ENCODE measurements around the gene FAR2.
A peak's percentile ranks its signal among the peaks of the same experiment; 100 is the strongest.
"Not testable (repeated sequence)": the region's sequence is repeated elsewhere in the genome, so short reads cannot be mapped to it uniquely, and the experiment has no call there.

The FAR2 gene

DNA sequence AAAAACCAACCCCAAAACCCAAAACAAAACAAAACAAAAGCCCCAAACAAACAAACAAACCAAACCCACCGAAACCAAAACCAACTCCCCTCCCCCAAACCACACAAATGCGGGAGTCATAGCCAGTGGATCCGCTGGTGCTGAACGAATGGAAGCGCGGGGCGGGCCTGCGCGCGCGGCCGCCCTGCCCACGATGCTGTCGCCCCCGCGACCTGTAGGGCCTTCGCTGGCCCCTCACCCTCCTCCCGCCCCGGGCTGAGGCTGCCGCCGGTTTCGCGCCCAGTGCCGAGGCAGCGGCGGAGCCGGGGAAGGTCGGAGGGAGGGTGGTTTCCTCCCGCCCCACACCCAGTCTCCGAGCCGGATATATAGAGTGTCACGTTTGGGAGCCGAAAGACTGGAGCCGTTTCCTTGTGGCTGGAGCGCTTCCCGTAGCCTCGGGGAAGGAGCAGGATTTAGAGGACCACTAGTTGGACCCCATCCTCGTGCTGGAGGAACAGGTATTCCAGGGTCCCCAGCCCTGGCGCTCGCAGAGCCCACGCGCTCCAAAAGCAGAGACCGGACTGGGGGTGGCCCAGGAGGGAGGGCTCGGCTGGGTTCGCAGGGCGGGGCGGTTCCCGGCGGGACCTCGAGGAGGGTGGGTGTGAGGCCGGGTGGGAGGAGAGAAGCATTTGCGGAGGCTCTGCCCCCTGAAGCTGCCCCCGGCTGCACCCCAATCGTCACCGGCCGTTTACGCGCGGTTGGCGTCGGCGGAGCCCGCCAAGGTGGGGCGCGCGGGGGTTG is at the start of gene FAR2:
Gene FAR2, plus strand, starts transcription at position 368 of the 780 bp plus-strand sequence. CDS start 121,172 bp downstream, outside the sequence.
- peak in 3 of 4 experiments; percentile 10 to 18 (median 15) for DNase-seq

DNA sequence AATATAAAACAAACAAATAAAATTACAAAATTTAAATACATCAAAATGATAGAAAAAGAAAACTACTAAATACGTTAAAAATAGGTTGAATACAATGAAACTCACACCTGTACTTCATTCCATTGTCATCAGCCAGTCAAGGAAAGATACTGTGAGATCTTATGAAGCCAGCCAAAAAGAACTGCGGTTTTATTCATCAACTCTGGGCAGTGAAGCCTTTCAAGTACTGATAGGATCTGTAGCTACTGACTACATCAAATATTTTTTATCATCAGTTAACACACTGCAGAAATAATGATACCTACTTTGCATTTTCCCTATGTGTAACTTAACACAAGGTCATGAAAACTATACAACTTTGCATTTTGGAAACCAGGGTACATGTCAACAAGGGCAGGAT is 46.3 kb upstream of the FAR2 start:
- no peak for DNase-seq

DNA sequence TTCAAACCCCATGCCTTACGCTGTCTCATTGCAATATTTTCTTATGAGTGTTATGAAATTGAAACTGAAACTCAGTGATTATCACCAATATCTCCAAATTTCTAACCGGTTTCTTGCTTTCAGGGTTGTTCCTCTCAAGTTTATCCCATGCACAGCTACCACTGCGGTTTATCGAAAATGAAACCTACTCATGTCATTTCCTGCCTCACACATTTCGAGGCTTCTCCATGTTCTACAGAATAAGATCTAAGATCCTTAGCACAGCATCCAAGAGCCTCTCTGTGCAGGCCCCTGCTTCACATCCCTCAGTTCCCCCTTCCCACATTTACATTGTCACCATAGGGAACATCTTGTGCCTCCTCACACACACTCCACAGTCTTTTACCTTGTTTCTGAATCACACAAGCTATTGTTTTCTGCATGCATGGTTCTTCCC is 45.5 kb upstream of the FAR2 start:
- DNase-seq = peak in 1 of 4 experiments; percentile 2

DNA sequence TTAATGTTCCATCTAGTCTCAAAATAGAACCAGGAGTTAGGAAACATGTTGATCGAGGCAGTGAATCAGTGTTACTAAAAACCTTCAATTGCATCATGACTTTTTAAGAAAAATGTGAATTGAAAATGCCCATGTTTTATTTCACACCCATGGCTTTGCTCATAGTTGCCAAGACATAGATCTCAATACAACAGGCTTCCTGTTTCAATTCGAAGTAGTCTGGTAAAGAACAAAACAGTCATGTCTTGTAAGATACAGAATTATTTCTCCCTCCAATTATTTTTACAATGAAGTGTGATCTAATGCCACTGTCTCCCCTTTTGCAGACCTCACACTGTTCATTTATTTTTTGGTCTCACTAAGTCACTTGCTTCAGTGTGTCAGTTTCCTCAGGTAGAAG is 44.6 kb upstream of the FAR2 start:
- no peak for DNase-seq

GRCh38 chr12:29110506-29111442 is 38.3 kb upstream of the FAR2 start:
- DNase-seq = no peak

GRCh38 chr12:29113101-29113500 is 36.0 kb upstream of the FAR2 start:
- DNase-seq = no peak

GRCh38 chr12:29116414-29116813 is 32.7 kb upstream of the FAR2 start:
- DNase-seq = no peak

DNA sequence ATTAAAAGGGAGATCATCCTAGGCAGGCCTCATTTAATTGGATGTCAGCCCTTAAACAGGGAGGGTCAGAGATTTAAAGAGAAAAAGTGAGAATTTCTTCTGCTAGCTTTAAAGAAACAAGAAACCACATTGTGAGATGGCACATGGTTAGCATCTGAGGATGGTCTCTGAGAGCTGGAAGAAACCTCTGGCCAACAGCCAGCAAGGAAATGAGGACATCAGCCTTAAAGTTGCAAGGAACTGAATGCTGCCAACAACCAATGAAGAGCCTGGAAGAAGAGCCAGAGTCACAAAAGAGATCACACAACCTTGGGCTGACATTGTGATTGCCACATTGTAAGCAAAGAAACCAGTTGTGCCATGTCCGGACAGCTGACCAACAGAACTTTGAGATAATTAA is 17.5 kb upstream of the FAR2 start:
- no peak for DNase-seq

- no peak for DNase-seq
Measured at GRCh38 chr12:29132316-29132715, 16.8 kb upstream of the FAR2 start.

DNA sequence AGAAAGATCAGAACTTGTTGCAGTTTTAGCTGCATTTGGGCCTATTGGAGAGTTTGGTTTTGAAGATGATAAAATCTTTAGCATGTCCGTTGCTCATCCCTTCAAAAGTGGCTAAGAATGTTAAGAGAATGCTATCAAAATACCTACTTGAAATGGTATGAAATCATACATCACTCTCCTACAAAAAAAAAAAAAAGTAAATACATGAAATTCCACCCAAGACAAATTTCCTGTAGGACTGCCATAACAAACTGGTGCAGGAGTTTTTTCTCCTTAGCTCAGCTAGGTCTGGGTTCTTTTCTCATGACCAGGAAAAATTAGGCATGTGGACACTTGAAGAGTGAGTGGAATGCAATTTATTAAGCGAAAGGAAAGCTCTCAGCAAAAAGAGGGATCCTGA is 15.9 kb upstream of the FAR2 start:
- DNase-seq = no peak

GRCh38 chr12:29133680-29134079 is 15.4 kb upstream of the FAR2 start:
- no peak for DNase-seq

DNA sequence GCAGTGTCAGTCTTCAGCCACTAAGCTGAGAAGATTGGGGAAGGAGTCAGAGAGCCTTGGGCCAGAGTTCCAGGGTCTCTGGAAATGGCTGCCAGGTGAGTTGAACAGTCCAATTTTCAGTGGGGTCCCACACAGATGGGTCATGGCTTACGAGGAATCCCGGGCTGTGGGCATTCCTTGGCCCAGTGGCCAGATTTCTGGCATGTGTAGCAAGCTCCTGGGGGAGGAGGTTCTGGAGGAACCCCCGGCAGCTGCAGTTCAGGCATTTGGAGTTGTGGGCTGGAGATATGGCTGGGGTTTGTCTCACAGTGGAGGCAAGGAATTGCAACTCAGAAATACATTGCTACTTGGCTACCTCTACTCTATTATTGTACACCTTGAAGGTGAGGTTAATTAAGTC is 10.8 kb upstream of the FAR2 start:
- not testable (repeated sequence) for DNase-seq

GRCh38 chr12:29138855-29139254 is 10.2 kb upstream of the FAR2 start:
- DNase-seq = not testable (repeated sequence)

- DNase-seq = no peak
Measured at GRCh38 chr12:29145372-29146170, 3.5 kb upstream of the FAR2 start.

- DNase-seq = no peak
Measured at GRCh38 chr12:29146196-29146595, 2.9 kb upstream of the FAR2 start.

- no peak for DNase-seq
Measured at GRCh38 chr12:29147731-29148595, 1.1 kb upstream of the FAR2 start.

- no peak for DNase-seq
Measured at GRCh38 chr12:29148596-29148910, 525 bp upstream of the FAR2 start.

DNA sequence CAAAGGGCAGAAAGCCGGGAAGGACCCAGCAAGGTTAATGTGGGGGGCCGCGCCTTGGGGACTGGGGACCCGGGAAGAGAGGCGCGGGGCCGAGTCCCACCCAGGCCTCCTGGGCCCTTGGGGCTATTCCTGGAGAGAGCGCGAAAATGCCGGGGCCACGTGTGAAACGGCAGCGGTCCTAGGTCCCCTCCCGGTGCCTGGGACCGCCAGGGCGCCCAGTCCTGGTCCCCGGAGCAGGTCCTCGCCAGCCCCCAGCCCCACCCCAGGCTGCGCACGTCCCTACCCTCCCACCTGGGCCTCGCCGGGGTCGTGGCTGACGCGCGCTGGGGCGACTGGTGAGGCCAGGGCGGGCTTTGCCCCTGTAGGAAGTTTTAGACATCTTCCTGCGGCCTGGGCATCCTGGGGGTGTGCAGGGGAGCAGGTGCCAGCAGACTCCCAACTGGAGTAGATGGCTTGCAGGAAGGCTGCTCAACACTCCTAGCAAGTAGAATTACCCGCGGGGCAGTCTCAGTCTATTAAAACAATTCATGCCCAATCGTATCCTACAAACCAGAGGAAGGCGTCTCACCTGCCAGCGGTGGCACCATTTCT is 708 bp downstream of the FAR2 start:
- no peak for DNase-seq

DNA sequence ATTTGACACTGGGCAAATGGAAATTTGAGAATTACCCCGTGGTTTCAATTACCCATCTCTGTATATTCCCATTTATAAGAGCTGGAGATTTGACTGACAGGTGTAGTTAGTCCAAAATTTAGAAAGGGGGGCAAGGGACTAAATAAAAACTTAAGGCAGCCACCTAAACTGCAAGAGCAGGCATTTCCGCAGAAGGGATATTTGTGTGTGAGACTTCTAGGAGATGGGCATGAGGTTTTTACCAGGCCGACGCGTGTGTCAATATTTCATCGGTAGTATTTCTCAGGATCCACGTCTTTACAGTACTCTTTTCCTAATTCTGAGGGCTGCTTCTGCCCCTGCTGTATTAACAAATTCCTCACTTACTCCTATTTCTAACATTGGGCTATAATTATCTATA is 1.4 kb downstream of the FAR2 start:
- DNase-seq = no peak

DNA sequence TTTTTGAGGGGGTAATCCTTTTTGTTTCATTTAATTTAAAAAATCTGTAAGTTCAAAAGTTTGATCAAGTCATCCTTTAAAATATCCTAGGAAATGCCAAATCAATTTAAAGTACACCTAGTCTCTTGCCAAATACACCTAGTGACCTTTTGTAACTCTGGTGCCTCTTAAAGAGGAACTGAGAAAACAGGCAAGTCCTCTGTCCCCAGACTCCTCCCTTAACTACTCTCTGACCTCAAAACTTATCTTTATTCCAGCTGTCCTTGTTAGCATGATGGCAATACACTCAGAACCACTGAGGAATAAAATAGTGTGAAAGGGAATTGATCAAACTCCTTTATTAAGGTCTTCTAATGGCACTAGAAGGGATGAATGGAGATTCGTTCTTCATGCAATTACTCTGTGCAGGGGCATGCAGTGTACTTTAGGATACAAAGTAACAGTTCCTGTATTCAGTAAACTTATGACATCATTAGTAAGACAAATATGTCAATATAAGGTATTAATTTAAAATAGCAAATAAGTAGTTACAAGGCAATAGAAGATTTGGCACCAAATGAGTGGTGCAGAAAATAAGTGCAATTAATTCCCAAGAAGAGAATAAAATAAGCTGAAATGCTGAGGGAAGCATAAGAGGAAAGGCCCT is 3.3 kb downstream of the FAR2 start:
- no peak for DNase-seq

DNA sequence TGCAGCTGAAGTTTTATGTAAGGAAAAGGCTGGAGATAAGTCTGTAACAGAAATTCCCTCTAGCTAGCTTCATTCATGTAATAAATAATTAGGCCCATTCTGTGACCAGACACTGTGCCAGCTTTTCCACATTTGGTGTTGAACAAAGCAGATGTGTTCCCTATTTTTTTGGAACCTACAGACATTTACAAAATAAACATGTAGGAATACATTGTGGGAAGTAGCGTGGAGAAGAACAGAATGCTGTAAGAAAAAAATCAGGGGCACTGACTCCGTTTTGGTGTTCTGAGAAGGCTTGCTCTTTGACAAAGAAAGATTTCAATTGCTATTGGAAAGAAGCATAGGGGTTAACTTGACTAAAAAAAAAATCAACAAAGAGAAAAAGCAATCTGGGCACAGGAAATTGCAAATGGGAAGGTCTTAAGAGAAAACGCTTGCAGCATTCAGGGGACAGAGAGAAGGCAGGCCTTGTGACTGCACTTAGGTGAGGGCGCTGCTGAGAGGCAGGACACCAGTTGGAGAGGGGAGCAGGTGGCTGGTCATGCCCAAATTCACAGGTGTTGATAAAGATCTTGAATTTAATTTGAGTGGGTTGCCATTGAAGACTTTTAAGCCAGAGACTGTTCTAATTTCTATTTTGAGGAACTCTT is 4.0 kb downstream of the FAR2 start:
- DNase-seq = no peak
